HG03108 (cell line): ENCODE data around the gene MDN1.
"Not testable (repeated sequence)": the region's sequence is repeated elsewhere in the genome, so short reads cannot be mapped to it uniquely, and the experiment has no call there.

ENCODE experiments used
- ATAC-seq: cut with Tn5 transposase; IDR thresholded peaks from one replicate; pipeline ENCODE4 v1.9.1; 2021; ENCODE audit warnings: moderate library complexity; ENCODE audit not compliant: unreplicated experiment

The MDN1 gene

GRCh38 chr6:89775150-89775549 lies 44.4 kb downstream of the MDN1 start:
- no peak for ATAC-seq

GRCh38 chr6:89769572-89769971 lies 50.0 kb downstream of the MDN1 start:
- no peak for ATAC-seq

- no peak for ATAC-seq
Observed at GRCh38 chr6:89768324-89768723, 51.3 kb downstream of the MDN1 start.

GRCh38 chr6:89763550-89763949 lies 56.0 kb downstream of the MDN1 start:
- no peak for ATAC-seq

- ATAC-seq: no peak
Observed at GRCh38 chr6:89758830-89759229, 60.8 kb downstream of the MDN1 start.

GRCh38 chr6:89750338-89750737 lies 69.3 kb downstream of the MDN1 start:
- ATAC-seq: no peak

- ATAC-seq: no peak
Observed at GRCh38 chr6:89749918-89750317, 69.7 kb downstream of the MDN1 start.

GRCh38 chr6:89745716-89746115 lies 73.9 kb downstream of the MDN1 start:
- ATAC-seq: no peak

- no peak for ATAC-seq
Observed at GRCh38 chr6:89745096-89745495, 74.5 kb downstream of the MDN1 start.

- ATAC-seq: no peak
Observed at GRCh38 chr6:89736893-89737292, 82.7 kb downstream of the MDN1 start.

- no peak for ATAC-seq
Observed at GRCh38 chr6:89734526-89734925, 85.1 kb downstream of the MDN1 start.

GRCh38 chr6:89731924-89732567 lies 87.5 kb downstream of the MDN1 start:
- ATAC-seq: no peak

- ATAC-seq: not testable (repeated sequence)
Observed at GRCh38 chr6:89731262-89731661, 88.3 kb downstream of the MDN1 start.

GRCh38 chr6:89729818-89730217 lies 89.8 kb downstream of the MDN1 start:
- ATAC-seq: peak; percentile 79

- ATAC-seq: no peak
Observed at GRCh38 chr6:89727501-89727900, 92.1 kb downstream of the MDN1 start.

- no peak for ATAC-seq
Observed at GRCh38 chr6:89724981-89725380, 94.6 kb downstream of the MDN1 start.

GRCh38 chr6:89723046-89723445 lies 96.5 kb downstream of the MDN1 start:
- no peak for ATAC-seq

- ATAC-seq: no peak
Observed at GRCh38 chr6:89716532-89716931, 103.1 kb downstream of the MDN1 start.

- no peak for ATAC-seq
Observed at GRCh38 chr6:89711801-89712200, 107.8 kb downstream of the MDN1 start.

- no peak for ATAC-seq
Observed at GRCh38 chr6:89708316-89708715, 111.3 kb downstream of the MDN1 start.

- no peak for ATAC-seq
Observed at GRCh38 chr6:89707766-89708165, 111.8 kb downstream of the MDN1 start.

- ATAC-seq: no peak
Observed at GRCh38 chr6:89706121-89706520, 113.5 kb downstream of the MDN1 start.

GRCh38 chr6:89703292-89703691 lies 116.3 kb downstream of the MDN1 start:
- ATAC-seq: no peak
